Amygdala (tissue), 56 donors: Measurements from ENCODE around the gene SIK2.

Source experiments
- DNase-seq, 56 donors: peaks; one replicate each; lab custom pipeline; 2025; lab: John Stamatoyannopoulos, UW

The SIK2 gene

DNA sequence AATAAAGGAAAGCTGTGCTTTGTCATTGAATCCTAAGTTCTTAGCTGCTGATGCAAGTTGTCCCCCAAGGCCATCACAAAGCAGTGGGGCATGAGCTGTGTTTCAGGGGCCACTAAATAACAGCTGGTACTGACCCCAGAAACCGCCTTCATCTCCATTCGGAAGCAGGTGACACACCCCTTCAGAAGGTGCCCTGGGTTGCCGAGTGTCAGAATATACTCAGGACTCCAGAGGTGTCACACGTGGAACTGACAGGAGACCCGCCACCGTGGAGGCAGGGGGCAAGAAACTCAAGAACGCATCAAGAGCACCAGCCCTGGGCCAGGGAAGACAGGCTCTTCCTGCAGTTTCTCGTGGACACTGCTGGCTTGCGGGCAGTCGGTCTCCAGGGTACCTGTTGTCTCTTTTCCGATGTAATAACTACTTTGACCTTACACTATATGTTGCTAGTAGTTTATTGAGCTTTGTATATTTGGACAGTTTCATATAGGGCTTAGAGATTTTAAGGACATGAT is 122.4 kb downstream of the SIK2 start:
- no peak for DNase-seq

DNA sequence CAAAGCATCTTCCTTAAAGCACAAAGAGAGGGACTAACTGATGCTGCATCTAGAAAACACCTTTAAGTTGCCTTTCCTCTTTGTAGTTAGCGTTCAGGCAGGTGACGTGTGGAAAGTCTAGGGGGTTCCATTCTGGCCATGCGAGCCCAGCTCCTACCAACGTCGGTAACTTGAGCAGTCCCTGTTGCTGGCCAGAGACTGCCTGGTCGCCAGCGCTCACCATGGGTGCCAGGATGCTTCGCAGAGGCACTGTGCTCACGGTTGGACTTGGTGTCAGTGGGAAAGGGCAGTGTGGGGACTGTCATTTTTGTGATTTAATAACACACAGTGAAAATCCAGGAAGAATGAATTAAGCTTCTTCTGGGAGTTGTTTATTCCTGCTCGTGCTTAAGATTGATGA is 123.4 kb downstream of the SIK2 start:
- no peak for DNase-seq

DNA sequence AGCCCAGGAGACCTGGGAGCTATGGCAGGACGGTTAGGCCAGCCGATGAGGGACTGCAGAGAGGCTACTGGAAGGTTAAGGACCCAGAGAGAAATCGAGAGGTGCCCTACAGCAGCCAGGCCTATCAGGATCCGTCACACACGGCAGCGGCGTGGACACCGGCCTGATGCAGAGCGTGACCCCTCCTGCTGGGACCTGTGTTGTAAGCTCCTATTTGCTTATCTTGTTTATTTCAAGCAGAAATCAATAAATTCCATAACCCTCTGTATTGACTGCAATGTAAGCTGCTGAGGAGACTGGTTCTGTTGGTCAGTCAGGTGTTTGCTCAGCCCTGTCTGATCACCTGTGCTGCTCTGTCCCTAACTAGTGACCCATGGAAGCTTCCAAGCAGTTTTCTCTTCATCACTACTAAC is 124.1 kb downstream of the SIK2 start:
- DNase-seq: no peak

DNA sequence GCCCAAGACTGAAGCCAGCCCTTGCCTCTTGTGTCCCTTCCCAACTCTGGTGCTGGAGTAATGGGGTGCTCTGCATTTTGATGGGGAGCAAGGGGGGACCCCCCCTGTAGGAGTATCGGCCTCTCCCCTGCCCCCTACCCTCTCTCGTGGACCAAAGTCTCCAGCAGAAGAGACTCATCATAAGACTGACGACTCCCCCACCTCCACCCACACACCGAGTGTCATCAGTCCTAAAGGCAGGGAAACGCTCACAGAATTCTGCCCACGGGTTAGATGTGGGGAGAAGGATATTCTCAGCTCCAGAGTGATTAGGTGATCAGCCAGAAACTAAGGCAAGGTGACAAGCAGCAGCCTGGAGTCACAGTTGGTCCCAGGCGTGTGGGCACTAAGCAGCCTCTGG is 125.2 kb downstream of the SIK2 start:
- DNase-seq: no peak

DNA sequence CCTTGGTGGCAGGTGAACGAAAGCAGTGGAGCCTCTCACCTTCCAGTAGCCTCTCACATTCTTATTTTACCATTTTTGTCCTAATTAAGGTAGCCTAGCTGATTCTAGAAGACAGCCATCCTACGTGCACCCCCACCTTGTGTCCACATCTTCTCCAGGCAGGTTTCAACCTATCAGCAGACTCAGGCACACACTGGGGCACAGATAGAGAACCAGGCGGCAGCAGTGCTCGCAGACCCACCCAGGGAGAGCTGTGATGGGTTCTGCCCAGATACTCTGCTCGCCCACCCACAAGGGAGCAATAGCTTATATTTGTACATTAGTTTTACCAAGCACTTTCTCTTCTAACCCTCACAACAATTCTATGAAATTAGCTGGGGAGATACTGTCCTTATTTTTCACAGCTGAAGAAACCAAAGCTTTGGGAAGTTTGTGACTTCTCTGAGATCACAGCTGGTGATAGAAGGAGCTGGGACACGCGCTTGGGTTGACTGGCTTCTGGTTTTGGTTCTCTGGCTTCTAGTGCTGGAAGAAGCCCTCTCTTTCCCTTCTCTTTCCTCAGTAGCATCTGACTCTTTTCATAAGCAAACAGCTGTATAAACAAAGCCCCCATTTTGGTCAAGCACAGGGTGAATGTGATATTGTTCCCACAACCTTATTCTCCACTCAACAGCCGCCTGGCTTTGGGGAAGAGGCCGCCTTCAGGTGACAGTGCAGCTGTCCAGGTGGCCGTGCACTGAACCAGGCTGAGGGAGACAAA is 127.0 kb downstream of the SIK2 start:
- DNase-seq: peak in 1 of 56 donors; percentile 18

DNA sequence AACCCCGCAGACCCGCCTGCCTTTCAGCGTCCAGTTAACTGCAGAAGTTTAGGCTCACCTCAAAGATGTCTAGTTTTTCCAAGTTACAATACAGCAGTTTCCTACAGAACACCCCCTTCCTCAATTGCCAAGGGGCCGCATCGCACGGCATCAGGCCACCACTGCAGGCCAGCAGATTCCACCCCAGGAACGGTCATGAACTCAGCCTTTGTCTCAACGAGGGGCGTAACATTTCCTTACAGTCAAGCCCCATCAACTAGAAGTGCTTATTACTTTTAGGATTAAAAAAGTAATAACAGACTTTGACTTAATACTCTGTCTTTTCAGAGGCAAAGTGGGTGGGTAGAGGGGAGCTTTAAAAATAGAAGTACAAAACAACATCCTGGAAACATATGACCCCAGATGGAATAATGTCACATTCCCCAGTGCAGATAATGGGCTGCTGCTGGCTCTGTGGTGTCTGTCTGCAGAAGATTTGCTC is 127.6 kb downstream of the SIK2 start:
- no peak for DNase-seq

DNA sequence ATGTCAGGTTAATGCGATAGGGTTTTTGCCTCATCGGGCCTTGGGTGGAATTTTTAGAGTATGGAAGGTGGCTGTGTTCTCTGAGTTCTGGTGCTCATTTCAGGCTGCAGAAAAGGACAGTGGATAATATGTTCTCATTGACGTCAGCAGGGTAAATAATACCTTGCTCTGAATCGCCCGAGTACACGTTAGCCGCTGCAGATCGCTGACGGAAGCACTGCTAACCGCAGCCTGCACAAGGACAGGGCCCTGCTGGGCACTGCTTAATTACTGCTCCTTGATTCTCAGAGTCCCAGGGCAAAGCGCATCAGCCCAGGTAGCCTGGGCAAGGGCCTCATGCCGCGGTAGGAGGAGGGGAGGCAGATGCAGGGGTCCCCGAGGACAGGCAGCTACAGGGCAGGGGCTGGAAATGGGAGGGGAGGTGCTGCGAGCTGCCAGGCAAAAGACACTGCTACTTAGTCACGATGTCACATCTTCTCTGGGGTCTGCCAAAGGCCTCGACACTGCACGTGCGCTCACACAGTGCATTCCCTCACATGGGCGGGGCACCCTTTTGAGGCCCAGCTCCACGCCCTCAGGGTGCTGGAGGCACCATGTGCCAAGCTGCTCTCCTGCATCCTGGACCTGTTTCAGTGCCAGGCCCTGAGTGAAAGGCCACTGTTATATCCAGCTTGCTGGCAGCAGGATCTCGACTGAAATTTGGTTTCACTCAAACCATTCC is 128.8 kb downstream of the SIK2 start:
- DNase-seq: peak in 20 of 56 donors; percentile 19 to 84 (median 40)

DNA sequence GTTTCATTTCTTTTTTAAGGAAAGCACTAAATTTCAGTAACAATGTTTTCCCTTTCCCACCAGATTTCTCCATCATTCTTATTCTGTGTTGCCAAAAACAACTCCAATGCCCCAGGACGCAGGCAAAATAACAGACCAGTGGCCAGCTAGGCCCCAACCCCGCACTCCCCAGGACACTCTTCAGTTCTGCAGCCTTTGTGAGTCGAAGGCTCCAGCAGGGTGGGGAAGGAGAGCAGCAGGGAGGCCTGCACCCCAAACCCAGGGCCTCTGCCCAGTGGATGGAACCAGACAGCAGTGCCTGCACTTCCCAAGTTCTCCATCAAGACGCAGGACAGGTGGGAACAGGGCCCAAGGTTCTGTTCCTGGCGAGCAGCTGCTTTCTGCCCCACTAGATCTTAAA is 129.6 kb downstream of the SIK2 start:
- DNase-seq: no peak

DNA sequence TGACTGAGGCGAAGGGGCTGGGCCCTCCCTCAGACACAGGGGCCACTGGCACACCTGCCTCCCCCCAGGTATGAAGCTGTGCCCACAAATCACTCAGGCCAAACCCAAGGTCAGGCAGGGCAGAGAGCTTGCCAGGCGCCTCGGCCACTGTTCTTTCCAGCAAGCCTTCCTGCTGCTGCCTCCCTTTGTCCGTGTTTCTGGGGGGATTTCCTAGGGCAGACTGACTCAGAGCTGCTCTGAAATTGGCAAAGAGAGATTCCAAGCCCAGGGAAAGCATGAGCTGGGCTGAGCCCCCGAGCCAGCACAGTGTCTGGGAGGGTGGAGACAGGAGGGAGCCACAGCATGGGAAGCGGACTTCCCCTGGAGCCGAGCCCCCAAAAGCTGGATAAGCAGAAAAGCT is 130.8 kb downstream of the SIK2 start:
- peak in 7 of 56 donors; percentile 15 to 64 (median 40) for DNase-seq

DNA sequence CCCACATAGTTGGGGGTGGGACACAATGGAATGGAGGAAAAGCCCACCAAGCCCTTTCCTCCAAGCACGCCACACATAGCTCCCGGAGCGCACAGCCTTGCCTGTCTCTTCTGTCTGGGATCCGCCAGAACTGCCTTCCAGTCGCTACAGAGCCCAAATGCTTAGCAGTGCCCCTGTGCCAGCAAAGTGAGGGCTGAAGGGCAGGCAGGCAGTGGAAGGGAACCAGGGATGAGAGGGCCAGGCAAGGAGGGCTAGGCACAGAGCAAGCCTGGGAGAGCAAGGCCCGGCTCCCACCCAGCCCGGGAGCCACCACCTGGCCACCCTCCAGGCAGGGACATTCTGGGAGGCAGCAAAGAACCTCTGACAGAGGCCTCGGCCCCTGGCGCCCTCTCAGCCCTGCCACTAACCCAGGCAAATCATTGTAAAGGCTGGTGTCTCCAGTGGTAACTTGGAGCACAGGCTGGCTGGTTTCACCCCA is 131.4 kb downstream of the SIK2 start:
- DNase-seq: peak in 16 of 56 donors; percentile 17 to 66 (median 42)

DNA sequence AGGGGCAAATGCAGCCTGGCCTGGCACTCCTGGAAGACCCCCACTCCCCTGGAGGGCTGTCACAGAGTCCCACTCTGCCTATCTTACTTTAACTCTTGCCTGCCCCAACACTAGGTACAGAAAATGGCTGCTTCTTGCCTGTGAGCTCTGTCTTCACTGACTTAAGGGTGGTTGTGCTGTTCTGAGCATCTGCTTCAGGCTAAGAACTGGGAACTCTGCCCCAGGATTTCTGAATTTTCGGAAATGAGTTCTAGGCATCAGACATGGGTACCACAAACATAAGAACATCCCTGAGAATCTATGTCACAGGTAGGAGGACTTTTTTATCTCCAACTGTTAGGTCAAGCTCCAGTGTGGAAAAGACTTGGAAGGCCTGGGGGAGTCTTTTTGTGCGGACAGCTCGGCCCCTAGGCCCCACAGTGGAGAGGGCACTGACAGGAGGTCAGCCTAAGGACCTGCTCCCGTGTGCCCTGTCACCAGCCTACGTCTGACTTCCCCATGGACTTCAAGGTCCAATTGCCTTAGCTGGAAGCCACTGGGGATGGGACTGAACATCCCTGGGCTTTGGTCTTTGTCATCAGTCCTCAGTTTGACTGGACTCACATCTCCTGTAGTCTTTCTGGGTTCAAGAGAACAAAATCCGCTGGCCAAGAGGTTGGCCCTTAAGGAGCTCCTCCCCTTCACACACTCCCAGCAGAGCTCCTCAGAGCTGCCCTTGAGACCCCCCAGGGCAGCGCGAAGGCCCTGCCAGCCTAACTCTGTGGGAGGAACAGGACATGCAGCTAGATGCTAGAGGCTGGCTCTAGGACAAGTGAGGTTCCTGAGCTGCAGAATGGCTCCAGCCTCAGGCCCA is 132.1 kb downstream of the SIK2 start:
- DNase-seq: peak in 5 of 56 donors; percentile 41 to 61 (median 59)

DNA sequence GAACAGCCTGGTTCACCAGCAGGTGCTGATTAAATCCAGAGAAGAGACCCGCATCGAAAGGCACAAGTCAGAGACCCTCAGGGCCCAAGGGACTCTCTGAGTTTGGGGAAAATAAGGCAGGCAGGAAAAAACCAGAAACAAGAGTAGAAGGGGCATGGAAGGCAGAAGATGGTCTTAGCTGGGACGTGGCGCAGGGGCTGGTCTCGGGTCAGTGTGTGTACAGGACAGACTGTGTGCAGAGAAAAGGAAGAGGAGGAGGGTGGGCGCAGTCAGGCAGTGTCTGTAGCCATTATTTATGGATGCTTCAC is 132.7 kb downstream of the SIK2 start:
- DNase-seq: peak in 2 of 56 donors; percentile 66 to 69

DNA sequence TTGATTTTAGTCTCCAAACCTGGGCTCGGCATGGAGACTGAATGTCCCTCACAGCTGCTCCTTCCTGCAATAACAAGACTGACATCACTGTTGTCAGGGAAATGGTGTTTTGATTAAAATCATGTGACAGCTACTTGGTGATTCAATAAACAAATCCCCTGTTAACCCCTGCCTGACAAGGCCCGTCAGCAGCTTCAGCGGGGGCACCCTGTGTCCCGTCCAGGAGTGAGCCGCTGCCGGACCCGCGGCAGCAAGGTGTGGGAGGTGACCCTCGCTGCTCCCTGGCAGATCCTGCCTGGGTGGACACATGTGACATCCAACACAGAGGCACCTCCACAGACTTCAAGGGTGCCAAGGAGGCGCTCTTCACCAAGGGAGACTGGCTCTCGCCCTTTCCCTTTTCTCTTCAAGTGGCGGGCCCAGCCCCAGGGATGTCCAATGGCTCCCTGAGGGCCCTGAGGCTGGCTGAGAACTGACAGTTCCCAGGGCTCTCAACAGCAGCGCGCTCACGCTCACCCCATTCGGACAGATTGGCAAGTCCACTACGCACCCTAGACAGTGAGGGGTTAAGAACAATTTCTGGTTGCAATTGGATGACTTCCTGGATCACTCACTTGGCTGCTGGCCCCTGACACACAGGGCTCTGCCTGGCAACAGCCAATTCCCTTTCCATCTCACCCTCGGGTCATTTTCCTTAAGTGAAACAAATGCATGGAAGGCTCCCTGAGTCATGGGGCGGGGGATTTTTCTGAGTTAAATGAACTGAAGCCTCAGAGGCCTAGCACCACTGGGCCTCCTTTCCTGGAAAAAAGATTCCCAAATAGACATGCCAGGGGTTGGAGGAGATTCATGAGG is 133.2 kb downstream of the SIK2 start:
- peak in 55 of 56 donors; percentile 39 to 97 (median 82) for DNase-seq

DNA sequence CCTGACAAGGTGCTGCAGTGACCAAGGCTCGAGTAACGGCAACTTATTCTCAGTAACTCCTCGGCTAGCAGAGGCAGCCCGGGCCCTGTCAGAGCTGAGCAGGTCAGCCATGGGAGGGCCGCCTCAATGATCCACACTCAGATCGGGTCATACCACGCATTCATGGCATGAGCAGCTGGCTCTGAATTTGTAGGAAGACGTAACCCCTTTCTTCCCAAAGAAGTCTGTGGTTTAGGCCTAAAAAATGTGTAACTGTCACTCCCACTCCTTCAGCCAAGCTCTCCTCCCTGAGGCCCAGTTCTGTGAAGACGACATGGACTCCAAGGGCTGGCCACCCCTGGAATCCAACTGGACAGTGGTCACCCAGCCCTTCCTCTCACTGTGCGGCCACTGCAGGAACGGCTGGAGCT is 133.9 kb downstream of the SIK2 start:
- DNase-seq: peak in 15 of 56 donors; percentile 34 to 73 (median 59)

DNA sequence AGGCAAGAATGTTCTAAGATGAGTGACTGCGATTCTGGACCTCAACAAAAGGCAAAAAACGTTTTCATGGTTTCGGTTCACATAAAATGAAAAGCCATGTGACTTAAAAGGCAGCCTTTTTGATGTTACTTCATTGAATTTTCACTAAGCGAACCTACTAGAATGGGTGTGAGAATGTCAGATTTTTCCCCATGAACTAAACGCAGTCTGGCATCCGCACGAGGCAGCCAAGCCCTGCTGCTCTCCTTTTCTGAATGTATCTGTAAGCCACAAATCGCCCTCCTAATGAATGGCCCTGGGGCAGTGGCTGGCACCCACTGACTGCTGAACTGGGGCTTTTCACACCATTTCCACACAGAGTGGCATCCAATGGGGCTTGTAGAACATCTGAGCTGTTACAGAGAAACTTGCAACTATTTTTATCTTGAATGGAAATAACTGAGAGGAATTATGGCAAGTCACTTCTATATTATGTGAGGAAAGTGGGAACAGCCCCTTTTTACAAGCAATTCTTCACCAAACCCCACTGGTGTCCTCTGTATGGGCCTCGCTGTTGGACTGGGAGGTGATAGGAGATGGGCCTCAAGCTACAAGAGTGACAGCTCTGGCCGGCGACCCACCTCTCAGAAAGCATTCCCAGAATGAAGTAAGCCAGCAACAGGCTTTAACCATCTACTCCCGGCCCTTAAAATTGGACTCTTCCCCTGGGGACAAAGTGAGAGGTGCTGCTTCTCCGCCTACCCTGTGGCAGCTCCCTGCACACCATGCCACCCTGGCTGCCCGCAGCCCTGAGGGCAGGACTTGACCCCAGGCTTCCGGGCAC is 134.6 kb downstream of the SIK2 start:
- peak in 18 of 56 donors; percentile 16 to 53 (median 37) for DNase-seq

DNA sequence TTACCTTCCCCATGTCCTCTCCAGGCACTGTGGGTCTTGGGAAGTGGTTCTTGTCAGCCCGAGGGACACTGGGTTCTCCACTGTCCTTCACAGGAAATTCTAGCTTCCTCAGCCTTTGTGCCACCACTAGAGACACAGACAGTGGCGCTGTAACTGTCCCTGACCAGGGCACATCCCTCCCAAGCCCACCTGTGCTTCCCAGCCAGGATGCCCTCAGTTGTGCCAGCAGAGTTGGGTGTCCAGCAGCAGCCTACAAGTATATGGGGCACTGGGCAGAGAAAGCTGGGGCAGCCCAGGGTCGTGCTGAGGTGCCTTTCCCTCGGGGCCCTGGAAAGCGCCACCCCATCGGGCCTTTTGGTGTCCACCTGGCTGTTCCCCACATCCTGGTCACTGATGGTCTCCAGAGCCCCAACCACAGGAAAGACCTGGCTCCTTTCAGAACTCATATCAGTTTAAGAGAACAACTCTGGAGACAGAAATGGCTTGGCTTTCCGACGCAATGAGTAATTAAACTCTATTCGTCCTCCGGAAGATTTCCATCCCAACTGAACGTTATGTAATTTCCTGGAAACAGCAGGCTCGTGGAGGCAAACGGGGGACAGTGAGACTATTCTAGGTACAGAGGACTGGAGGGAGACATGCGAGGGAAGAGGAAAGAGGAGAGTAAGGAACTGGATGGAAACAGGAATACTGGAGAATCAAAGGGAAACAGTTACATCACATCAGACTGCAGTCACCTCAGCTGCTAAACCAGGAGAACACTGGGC is 135.4 kb downstream of the SIK2 start:
- peak in 16 of 56 donors; percentile 16 to 73 (median 45) for DNase-seq

DNA sequence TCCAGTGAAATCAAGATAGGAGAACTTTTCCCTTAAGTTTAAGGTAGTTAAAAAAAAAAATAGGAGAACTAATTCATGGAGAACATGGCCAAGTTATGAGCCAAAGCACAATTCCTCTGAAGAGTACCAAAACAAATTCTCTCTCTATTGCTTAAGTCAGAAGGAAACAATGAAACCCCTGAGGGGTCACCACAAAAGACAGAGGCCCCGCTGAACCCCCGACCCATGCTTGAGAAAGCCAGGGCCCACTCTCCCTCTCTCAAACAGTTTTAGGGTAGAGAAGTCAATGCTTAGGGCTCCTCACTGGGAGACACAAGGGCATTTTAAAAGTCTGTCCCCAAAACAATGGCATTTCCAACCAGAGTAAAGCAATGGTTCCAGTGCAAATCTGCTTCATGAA is 137.1 kb downstream of the SIK2 start:
- no peak for DNase-seq

DNA sequence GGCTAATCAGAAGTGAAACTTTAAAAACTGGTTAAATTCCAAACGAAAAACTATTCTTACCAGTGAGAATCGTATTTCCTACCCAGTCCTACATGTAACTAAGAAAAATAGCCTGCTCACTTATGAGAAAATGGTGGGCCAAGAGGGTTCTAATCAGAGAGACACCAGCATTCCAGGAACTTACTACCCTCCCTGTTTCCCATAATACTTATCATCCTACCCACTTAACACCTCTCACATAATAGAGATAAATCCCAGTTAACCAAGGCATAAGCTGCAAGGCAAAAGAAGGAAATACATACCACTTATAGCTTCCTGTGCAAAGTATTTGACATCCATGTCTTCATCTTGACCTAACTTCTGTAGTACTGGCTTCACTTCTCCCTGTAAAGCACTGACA is 139.5 kb downstream of the SIK2 start:
- no peak for DNase-seq
